CD8-positive, alpha-beta memory T cell (primary cell): Measurements from ENCODE around the gene GMDS. TPM values are rescaled to one million over a fixed set of nuclear protein-coding genes. Genes with fewer than 3 reads are reported as not detected.

Experiments used
- CTCF ChIA-PET: fragments of 350-600 bp; sonication (Branson Sonifier 250); formaldehyde crosslinking; loops from one replicate; lab custom pipeline; 2021; ENCODE audit warnings: antibody characterized with exemption; lab: Charles Lee
- POLR2A ChIA-PET: fragments of 350-600 bp; sonication (Branson Sonifier 250); formaldehyde crosslinking; loops from one replicate; lab custom pipeline; 2021; ENCODE audit warnings: antibody characterized with exemption; lab: Charles Lee
- DNase-seq, 5 donors: peaks; one replicate each; pipeline versions ENCODE4 v3.0.0 to v3.0.0-alpha.2; 2020 to 2022; ENCODE audit warnings: mixed read lengths in 1 of 5
- H3K27ac ChIP-seq: one replicate; pipeline ENCODE4 v1.7.0; 2013; ENCODE audit warnings: low read depth, mild to moderate bottlenecking, low read length, moderate library complexity
- H3K27me3 ChIP-seq: 2 replicates; pipeline ENCODE4 v1.7.0; 2013; ENCODE audit warnings: low read length, mild to moderate bottlenecking; ENCODE audit not compliant: insufficient read depth, poor library complexity, severe bottlenecking
- H3K36me3 ChIP-seq: 2 replicates; pipeline ENCODE4 v1.7.0; 2013; ENCODE audit warnings: mild to moderate bottlenecking, low read length, moderate library complexity; ENCODE audit not compliant: insufficient read depth
- H3K4me1 ChIP-seq: 2 replicates; pipeline ENCODE4 v1.7.0; 2013; ENCODE audit warnings: mild to moderate bottlenecking, low read length, moderate library complexity; ENCODE audit not compliant: insufficient read depth
- H3K4me3 ChIP-seq: 2 replicates; pipeline ENCODE4 v1.7.0; 2013; ENCODE audit warnings: mild to moderate bottlenecking, low read length
- H3K9me3 ChIP-seq: 2 replicates; pipeline ENCODE4 v1.7.0; 2013; ENCODE audit warnings: mild to moderate bottlenecking, low read length
- H3K27ac Mint-ChIP-seq, 8 donors: one replicate each; pipeline ENCODE4 v1.8.0; 2020 to 2021; ENCODE audit warnings: mixed read lengths in 8 of 8, mild to moderate bottlenecking in 6 of 8, inconsistent platforms in 3 of 8, moderate library complexity in 3 of 8
- H3K27me3 Mint-ChIP-seq, 2 donors: one replicate each; pipeline ENCODE4 v1.8.0; 2020 to 2021; ENCODE audit warnings: mixed read lengths in 2 of 2, mild to moderate bottlenecking in 1 of 2, moderate library complexity in 1 of 2
- H3K36me3 Mint-ChIP-seq, 3 donors: one replicate each; pipeline ENCODE4 v1.8.0; 2020 to 2021; ENCODE audit warnings: mixed read lengths in 3 of 3, inconsistent platforms in 1 of 3, mild to moderate bottlenecking in 1 of 3
- H3K4me1 Mint-ChIP-seq, 3 donors: one replicate each; pipeline ENCODE4 v1.8.0; 2020 to 2021; ENCODE audit warnings: mixed read lengths in 3 of 3, inconsistent platforms in 1 of 3, mild to moderate bottlenecking in 1 of 3
- H3K4me3 Mint-ChIP-seq, 7 donors: one replicate each; pipeline ENCODE4 v1.8.0; 2020 to 2021; ENCODE audit warnings: mixed read lengths in 7 of 7, mild to moderate bottlenecking in 6 of 7, moderate library complexity in 4 of 7, inconsistent platforms in 2 of 7
- H3K9me3 Mint-ChIP-seq, 5 donors: one replicate each; pipeline ENCODE4 v1.8.0; 2020 to 2022; ENCODE audit warnings: mixed read lengths in 5 of 5, mild to moderate bottlenecking in 3 of 5, moderate library complexity in 2 of 5, inconsistent platforms in 1 of 5
- polyA plus RNA-seq: library from polyadenylated mRNA; unstranded; fragments of 300-500 nt; fragmentation: Illumina TruSeq; gene quantifications from one replicate; pipeline ENCODE4 v1.2.3, GENCODE V29; 2021
- total RNA-seq, 2 experiments: library from RNA; stranded (reverse); gene quantifications; one replicate each; pipeline ENCODE4 v1.2.3, GENCODE V29; 2021

The GMDS gene
- total and polyA plus RNA-seq, 3 experiments from 2014 or later, result 16.4 to 33.4 (median 28.6) TPM

GRCh38 chr6:1625794-1626435, 619.5 kb downstream of the GMDS start:
- no peaks in the 10 kb centered on the region for H3K9me3 Mint-ChIP-seq
- peak overlapping the region in 1 of 8 donors; percentile 1 for H3K27ac Mint-ChIP-seq
- peak overlapping the region in 6 of 7 donors; percentile 9 to 78 (median 43) for H3K4me3 Mint-ChIP-seq
- Histone ChIP-seq H3K36me3 (no peaks in the 10 kb centered on the region), H3K4me3 (no peak overlapping the region), H3K27me3 (peaks cover 21% of the 10 kb centered on the region), H3K9me3 (no peaks in the 10 kb centered on the region), H3K4me1 (peaks cover 7% of the 10 kb centered on the region), H3K27ac (no peak overlapping the region)
- peaks cover 5 to 27% (median 18%) of the 10 kb centered on the region in 3 donors for H3K36me3 Mint-ChIP-seq
- ChIA-PET CTCF (interaction anchor here (1.3 kb wide), 1 partner anchor 9 kb away, joined by 4 read pairs; no protein-coding TSS in a partner anchor), POLR2A (no interaction called here)
- no peak for DNase-seq
- H3K27me3 Mint-ChIP-seq, result peaks cover 59 to 85% of the 10 kb centered on the region in 2 donors
- peaks cover 17 to 21% (median 18%) of the 10 kb centered on the region in 3 donors for H3K4me1 Mint-ChIP-seq

GRCh38 chr6:1624851-1625781, 620.3 kb downstream of the GMDS start:
- no peaks in the 10 kb centered on the region for H3K9me3 Mint-ChIP-seq
- peaks cover 57 to 80% of the 10 kb centered on the region in 2 donors for H3K27me3 Mint-ChIP-seq
- Histone ChIP-seq H3K27me3 (peaks cover 22% of the 10 kb centered on the region), H3K4me3 (peak overlapping the region; percentile 61), H3K4me1 (peaks cover 7% of the 10 kb centered on the region), H3K9me3 (no peaks in the 10 kb centered on the region), H3K27ac (no peak overlapping the region), H3K36me3 (no peaks in the 10 kb centered on the region)
- peaks cover 17 to 21% (median 18%) of the 10 kb centered on the region in 3 donors for H3K4me1 Mint-ChIP-seq
- H3K36me3 Mint-ChIP-seq, result peaks cover 5 to 27% (median 18%) of the 10 kb centered on the region in 3 donors
- ChIA-PET CTCF (interaction anchor here (0.6 kb wide), 1 partner anchor 227 kb away, joined by 4 read pairs; no protein-coding TSS in a partner anchor), POLR2A (no interaction called here)
- H3K4me3 Mint-ChIP-seq, result peak overlapping the region; percentile 15 to 78 (median 74)
- no peak for DNase-seq
- H3K27ac Mint-ChIP-seq, result peak overlapping the region in 1 of 8 donors; percentile 36

- H3K27me3 ChIP-seq, result peaks cover 22% of the 10 kb centered on the region
Observed at GRCh38 chr6:1624058-1624850, 621.2 kb downstream of the GMDS start.

GRCh38 chr6:1623769-1624057, 621.7 kb downstream of the GMDS start:
- DNase-seq, result no peak
- POLR2A ChIA-PET, result no interaction called here
- no peak overlapping the region for H3K27ac Mint-ChIP-seq

More at GRCh38 chr6:1624058-1624850, 621.2 kb downstream of the GMDS start:
- Mint-ChIP-seq H3K9me3 (no peaks in the 10 kb centered on the region), H3K4me1 (peaks cover 17 to 21% (median 18%) of the 10 kb centered on the region in 3 donors), H3K27me3 (peaks cover 57 to 75% of the 10 kb centered on the region in 2 donors), H3K4me3 (peak overlapping the region in 4 of 7 donors; percentile 13 to 61 (median 32)), H3K27ac (no peak overlapping the region), H3K36me3 (peaks cover 4 to 27% (median 18%) of the 10 kb centered on the region in 3 donors)
- no peaks in the 10 kb centered on the region for H3K36me3 ChIP-seq
- H3K9me3 ChIP-seq, result no peaks in the 10 kb centered on the region
- ChIA-PET POLR2A (no interaction called here), CTCF (interaction anchor here (0.6 kb wide), 1 partner anchor 228 kb away, joined by 4 read pairs; no protein-coding TSS in a partner anchor)
- H3K4me1 ChIP-seq, result peaks cover 7% of the 10 kb centered on the region
- DNase-seq, result no peak
- H3K4me3 ChIP-seq, result no peak overlapping the region
- no peak overlapping the region for H3K27ac ChIP-seq

GRCh38 chr6:1622851-1623768, 622.3 kb downstream of the GMDS start:
- H3K4me3 ChIP-seq, result no peak overlapping the region
- Mint-ChIP-seq H3K27ac (peak overlapping the region in 1 of 8 donors; percentile 66), H3K36me3 (peaks cover 2 to 24% (median 18%) of the 10 kb centered on the region in 3 donors), H3K27me3 (peaks cover 54 to 71% of the 10 kb centered on the region in 2 donors), H3K4me3 (peak overlapping the region in 4 of 7 donors; percentile 15 to 57 (median 32)), H3K9me3 (no peaks in the 10 kb centered on the region), H3K4me1 (peaks cover 17 to 21% (median 18%) of the 10 kb centered on the region in 3 donors)
- DNase-seq, result no peak
- CTCF ChIA-PET, result no interaction called here
- H3K27ac ChIP-seq, result no peak overlapping the region
- H3K9me3 ChIP-seq, result no peaks in the 10 kb centered on the region
- POLR2A ChIA-PET, result no interaction called here
- H3K4me1 ChIP-seq, result peaks cover 7% of the 10 kb centered on the region
- H3K36me3 ChIP-seq, result no peaks in the 10 kb centered on the region
- H3K27me3 ChIP-seq, result peaks cover 22% of the 10 kb centered on the region

More at GRCh38 chr6:1623769-1624057, 621.7 kb downstream of the GMDS start:
- H3K36me3 Mint-ChIP-seq, result peaks cover 2 to 27% (median 18%) of the 10 kb centered on the region in 3 donors
- CTCF ChIA-PET, result no interaction called here
- no peaks in the 10 kb centered on the region for H3K9me3 Mint-ChIP-seq
- peaks cover 17 to 21% (median 18%) of the 10 kb centered on the region in 3 donors for H3K4me1 Mint-ChIP-seq
- H3K4me3 Mint-ChIP-seq, result peak overlapping the region in 4 of 7 donors; percentile 15 to 57 (median 32)
- Histone ChIP-seq H3K36me3 (no peaks in the 10 kb centered on the region), H3K27ac (no peak overlapping the region), H3K4me3 (no peak overlapping the region), H3K27me3 (peaks cover 22% of the 10 kb centered on the region), H3K9me3 (no peaks in the 10 kb centered on the region), H3K4me1 (peaks cover 7% of the 10 kb centered on the region)
- peaks cover 57 to 71% of the 10 kb centered on the region in 2 donors for H3K27me3 Mint-ChIP-seq

- Mint-ChIP-seq H3K4me3 (no peak overlapping the region), H3K9me3 (no peaks in the 10 kb centered on the region), H3K27ac (peak overlapping the region in 1 of 8 donors; percentile 17), H3K4me1 (peaks cover 17 to 21% (median 18%) of the 10 kb centered on the region in 3 donors), H3K36me3 (peaks cover 2 to 19% (median 18%) of the 10 kb centered on the region in 3 donors), H3K27me3 (peaks cover 55 to 71% of the 10 kb centered on the region in 2 donors)
- Histone ChIP-seq H3K27ac (no peak overlapping the region), H3K36me3 (no peaks in the 10 kb centered on the region), H3K9me3 (no peaks in the 10 kb centered on the region), H3K27me3 (peaks cover 24% of the 10 kb centered on the region), H3K4me3 (no peak overlapping the region), H3K4me1 (peaks cover 7% of the 10 kb centered on the region)
- ChIA-PET CTCF (no interaction called here), POLR2A (no interaction called here)
- DNase-seq, result no peak
Observed at GRCh38 chr6:1622220-1622850, 623.1 kb downstream of the GMDS start.
